Globus pallidus (tissue), 1 donor: ENCODE measurements around the gene LSP1.

Source experiments
- DNase-seq: peaks from one replicate; pipeline ENCODE4 v3.0.0-alpha.2; 2015; ENCODE audit warnings: low spot score

Gene LSP1

DNA sequence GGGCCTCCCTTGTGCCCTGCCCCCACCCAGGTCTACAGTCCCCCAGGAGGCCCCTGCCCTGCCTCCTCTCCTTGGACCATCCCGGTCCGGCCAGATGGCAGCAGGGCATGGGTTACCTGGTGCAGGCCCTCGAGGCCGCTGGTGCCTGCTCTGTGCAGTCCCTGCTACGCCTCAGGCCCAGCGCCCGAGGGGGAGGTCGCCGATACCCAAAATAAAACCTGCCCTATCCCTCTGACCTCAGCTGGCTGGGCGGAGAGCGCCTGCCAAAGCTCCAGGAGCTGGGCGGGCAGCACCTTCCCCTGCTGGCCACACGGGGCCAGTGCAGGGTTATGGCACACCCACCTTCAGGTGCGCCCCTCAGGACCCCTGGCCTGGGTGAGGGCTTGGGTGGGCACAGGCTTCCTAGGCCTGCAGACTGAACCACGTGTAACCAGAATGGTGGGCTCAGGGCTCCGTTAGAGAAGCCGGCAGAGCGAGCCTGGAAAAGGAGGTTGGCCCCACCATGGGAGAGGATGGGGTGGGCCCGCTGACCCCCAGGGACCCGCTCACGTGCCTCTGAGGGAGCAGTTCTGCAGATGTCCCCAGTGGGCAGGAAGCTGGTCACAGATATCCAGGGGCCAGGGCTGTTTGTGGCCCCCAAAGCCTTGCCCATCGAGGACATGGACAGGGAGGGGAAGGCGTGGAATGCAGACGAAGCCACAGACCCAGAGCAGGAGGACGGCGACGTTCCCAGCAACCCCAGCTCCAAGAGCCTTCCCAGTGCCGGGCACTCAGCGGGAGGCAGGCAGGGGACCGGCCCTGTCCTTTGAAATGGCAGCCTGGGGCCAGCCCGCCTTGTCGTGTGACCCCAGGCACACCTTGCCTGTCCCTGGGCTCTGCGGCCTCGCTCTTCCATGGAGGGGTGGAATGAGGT, 64.9 kb downstream of the LSP1 start:
- DNase-seq, result no peak

DNA sequence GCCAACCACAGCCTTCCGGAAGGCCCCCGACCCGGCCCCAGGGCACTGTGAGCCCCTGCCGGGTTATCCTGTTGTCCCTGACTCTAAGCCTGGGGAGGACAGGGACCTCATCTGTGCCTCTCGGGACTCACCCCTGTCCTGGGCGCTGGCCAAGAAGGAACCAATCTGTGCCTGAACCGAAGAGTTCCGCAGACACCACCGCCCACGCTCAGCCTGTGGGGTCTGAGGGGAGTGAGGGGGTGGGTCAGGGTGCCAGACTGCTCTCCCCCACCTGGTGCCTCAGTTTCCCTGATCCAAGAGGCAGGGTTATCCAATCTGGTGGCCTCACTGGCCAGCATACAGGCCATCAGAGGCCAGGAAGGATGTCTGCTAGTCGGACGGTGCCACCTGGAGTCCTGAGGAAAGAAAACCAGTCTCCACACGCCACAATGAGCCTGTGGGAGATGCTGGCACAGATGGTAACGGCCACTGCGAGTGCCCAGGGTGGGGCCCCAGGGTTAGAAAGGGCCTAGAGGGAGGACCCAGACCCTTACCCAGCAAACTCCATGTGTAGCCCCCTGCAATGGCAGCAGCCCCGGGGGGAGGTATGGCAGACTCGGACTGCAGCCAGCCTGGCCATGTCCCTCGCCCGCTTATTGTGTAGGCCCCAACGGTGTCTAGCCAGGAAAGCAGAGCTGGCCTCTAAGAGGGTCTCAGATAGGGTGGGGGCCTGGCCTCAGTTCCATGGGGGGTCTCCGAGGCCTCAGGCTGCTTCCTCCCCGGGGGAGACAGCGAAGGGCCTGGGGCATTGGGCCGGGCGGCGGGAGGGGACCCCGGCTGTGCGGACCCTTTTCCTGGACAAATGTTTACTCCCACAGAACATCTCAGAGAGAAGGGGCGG, 65.8 kb downstream of the LSP1 start:
- no peak for DNase-seq

DNA sequence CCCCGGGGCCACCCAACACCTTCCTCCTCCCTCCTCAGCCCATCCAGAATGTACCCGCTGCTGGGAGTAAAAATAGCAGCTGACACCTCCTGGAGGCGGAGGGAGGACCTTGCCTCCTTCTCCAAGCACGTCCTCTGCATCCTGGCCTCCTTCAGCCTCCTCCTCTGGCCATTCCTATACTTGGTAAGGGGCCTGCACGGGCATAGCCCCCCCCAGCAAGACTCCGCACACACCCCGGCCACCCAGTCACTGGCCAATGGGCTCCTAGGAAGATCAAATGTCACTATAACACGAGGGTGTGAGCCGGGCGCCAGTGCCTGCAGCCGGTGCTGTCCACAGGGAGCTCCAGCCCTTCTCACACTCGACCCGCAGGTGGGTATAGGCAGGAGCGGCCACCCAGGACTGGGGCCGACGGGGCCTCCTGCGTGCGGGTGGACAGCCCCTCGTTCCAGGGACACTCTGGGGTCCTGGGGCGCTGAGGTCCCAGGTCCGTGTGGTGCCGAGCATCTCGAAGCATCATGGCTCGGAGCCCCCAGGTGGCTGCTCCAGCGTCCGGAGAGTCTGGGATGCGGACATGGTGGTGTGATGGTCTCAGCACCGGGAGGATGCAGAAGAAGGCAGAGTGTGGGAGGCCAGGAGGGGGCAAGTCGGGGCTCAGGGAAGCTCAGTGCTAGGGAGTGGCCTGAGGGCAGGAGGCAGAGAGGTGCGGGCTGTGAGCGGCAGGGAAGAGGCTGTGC, 66.7 kb downstream of the LSP1 start, which contains the start of gene TNNT3:
TNNT3 (plus strand) TSS at position 313 of the 737 bp plus-strand sequence. CDS start 3,172 bp downstream, outside the sequence.
- DNase-seq, result no peak

DNA sequence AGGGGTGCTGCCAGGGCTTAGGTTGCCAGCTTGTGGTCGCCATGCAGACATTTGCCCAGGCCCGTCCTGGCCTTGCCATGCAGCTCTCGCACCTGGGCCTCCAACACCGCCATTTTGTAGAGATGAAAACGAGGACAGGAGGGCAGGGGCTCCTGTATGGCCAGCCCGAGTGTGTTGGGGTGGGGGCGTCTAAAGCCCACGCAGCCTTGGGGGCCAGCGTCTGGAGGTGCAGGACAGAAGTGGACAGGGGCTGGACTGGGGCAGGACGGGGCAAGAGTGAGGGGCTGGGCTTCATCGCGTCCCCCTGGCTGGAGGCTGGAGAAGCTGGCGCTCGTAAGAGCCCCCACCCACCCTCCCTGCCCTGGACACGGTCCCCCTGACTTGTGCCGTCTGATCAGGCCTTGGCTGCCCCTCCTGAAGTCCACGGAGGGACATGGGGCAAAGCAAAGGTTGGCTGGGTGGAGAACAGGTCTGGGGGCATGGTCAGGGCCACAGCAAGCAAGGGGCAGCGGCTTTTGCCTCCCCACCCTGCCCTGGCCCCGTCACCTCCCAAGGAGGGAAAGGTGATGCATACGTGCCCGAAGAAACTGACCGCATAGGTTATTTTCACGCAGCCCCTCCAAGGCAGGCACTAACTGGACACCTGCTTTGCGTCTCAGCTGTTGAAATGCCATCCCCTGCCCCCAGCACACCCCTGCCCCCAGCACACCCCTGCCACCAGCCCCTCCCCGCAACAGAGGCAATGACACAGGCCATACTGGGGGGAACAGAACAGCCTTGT, 67.4 kb downstream of the LSP1 start:
- no peak for DNase-seq

GRCh38 chr11:1920909-1921573, 68.2 kb downstream of the LSP1 start:
- DNase-seq, result no peak

DNA sequence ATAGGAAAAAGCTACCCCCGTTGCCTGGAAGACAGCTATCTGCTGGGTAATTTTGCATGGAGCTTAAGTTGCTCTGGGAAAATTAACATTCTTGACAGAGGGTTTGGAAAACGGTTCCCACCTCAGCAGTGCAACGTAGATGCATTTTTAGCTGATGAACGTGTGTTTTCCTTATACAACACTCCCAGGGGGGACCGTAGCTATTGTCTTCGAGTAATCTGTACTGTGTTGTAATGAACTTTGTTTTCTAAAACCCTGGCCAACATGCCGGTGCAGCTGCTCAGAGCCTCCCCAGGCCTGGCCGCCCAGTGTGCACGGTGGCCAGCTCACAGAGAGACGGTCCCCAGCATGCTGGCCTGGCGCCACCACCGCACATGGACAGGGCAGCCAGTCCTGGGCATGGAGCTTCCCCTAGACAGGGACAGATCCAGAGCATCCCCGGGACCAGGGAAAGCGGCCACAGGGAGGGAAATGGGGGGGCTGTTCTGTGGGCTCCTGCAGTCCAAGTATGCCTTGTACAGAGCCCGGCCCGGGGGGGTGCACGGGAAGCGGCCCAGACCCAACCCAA, 68.8 kb downstream of the LSP1 start:
- no peak for DNase-seq

DNA sequence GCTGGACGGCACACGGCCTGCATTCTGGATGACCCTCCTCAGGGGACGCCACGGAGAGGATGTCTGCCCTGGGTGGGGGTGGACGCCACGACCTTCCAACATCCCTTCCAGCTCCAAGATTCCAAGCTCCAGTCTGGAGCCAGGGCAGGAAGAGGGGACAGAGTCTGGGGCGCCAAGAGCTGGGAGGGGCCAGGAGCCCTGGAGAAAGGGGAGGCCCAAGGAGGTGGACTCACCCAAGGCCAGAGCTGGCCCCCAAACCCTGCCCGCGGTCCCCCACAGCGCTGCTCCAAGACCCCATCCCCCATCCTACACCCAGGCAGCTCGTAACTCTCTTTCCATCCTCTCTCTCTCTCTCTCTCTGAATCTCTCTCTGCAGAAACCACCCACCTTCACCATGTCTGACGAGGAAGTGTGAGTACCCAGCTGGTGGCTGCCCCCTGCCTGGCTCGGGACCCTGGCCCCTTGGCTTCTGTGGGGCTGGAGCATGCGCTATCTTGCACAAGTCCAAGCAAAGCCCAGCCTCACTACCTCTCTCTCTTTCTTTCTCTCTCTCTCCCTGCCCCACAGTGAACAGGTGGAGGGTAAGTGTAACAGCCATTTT, 69.7 kb downstream of the LSP1 start:
- no peak for DNase-seq

DNA sequence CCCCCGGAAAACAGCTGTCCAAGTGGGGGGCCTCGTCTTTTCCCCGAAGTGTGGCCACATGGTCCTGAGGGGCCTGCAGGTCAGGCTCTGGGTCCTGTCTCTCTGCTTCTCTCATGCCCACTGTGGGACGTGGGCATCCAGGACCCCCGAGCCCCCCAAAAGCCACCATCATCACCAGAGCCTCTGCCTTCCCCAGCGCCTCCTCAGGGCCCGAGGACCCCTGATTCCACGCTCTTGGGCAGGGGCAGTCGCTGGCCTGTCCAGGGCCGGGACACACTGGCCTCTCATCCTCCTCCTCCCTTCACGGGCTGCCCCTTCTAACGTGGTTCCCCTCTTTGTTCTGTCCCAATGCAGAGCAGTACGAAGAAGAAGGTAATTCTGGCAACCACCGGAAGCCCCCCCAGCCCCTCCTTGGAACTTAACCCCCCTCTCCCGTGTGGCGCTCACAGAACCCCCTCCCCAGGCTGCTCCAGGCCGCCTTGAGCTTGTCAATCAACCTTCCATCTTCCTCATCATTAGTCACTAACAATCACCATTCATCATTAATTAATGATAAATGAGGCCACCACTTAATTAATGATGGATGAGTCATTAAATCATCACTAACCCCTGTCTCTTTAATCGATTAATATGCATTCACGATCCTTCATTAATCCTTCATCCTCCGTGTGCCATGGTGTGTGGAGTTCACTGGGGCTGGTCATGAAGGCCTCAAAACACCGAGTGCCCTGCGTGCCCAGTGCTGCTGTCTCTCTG, 70.5 kb downstream of the LSP1 start:
- DNase-seq, result no peak

GRCh38 chr11:1924181-1924580, 71.3 kb downstream of the LSP1 start:
- DNase-seq, result no peak

DNA sequence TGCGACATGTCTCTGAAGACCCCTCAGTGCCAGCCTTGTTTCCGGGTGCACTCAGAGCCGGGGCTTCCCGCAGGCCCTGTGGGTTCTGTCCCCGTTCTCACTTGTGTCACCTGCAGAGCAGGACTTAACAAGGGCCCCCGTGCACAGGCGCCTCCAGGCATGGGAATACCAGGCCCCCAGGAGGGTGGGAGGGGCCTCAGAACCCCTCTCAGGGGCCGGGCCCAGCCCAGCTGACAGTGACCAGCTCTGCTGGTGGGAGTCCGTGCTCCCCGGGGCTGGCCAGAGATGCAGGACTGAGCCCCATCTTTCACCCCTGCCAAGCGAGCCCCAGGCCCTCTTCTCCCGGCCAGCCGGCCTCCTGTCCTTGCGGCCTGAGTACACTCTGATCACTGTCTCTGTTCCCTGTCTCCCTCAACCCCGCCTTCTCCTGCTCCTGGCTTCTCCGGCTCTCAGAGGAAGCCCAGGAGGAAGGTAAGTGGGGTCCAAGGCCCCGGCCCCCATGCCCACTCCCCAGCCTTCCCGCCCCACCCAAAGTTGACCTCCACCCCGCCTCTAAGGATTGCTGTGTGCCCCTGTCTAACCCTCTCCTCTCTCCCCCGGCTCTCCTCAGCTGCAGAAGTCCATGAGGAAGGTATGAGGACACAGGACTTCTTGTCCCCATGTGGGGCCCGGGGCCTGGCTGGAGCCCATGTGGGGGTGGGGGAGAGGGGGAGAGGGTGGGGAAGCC, 71.9 kb downstream of the LSP1 start:
- DNase-seq, result no peak

DNA sequence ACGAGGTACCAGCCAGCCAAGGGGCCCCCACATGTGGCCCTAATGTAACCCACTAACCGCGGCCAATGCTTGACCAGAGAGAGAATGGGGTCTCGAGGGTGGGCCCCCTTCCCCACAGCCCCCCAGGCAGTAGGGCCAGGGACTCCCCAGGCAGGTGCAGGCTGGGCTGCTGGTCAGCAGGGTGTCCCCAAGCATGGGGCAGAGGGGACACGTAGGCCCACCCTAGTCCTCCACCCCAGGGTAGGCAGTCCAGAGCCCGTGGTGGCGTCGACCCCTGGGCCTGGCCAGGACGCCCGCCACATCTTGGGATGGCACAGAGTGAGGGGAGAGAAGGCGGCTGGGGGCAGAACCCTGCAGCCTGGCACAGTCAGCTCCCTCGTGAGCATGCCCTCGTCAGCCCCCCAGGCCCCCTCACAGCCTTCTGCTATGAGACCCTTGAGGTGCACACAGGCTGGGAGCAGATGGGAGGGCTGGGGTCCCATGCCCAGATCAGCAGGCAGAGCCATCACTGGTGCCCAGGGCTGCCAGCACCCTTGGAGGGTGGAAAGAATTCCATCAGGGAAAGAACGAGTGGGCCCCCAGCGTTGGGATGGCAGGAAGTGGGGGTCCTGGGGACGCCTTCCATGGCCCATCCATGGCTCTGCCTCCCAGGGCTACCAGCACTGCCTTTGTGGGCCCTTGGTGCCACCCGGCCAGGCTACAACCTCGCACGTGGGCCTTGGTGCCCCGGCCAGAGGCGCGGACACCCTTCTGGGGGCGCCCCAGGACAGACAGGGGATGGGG, 72.7 kb downstream of the LSP1 start:
- DNase-seq, result no peak

- no peak for DNase-seq
These were observed 73.5 kb downstream of the LSP1 start for GRCh38 chr11:1926156-1927025.

- no peak for DNase-seq
These were observed 74.4 kb downstream of the LSP1 start for GRCh38 chr11:1927026-1927847.

GRCh38 chr11:1927848-1928469, 75.1 kb downstream of the LSP1 start:
- DNase-seq, result no peak

GRCh38 chr11:1928470-1928890, 75.6 kb downstream of the LSP1 start:
- no peak for DNase-seq
